GM12878 (cell line): ENCODE measurements around the gene AUNIP. TPM values are rescaled to one million over a fixed set of nuclear protein-coding genes. Genes with fewer than 3 reads are reported as not detected.

Source experiments
- ATAC-seq: fragments of 200-7000 bp; cut with Tn5 transposase; 3 replicates; pipeline ENCODE4 v1.9.1; 2020; ENCODE audit warnings: mild to moderate bottlenecking, moderate library complexity
- BruUV-seq: library from RNA; stranded (reverse); fragments of 400-500 nt; replicated peaks from 2 replicates; lab custom pipeline; 2021; lab: Mats Ljungman, UMichigan
- CTCF ChIA-PET: fragments of 300-600 bp; sonication (Branson Sonifier 250); formaldehyde crosslinking; extraction: SDS; loops from one replicate; lab custom pipeline; 2021; ENCODE audit warnings: inconsistent platforms; lab: Yijun Ruan, JAX
- POLR2A ChIA-PET: fragments of 350-600 bp; formaldehyde crosslinking; extraction: SDS; loops from one replicate; lab custom pipeline; 2021; ENCODE audit warnings: inconsistent platforms; lab: Charles Lee
- RAD21 ChIA-PET: fragments of 300-600 bp; sonication (Branson Sonifier 250); formaldehyde crosslinking; loops from one replicate; lab custom pipeline; 2023; ENCODE audit warnings: antibody characterized with exemption; ENCODE audit not compliant: unreplicated experiment; lab: Charles Lee
- SMC1A ChIA-PET: fragments of 300-600 bp; sonication (Branson Sonifier 250); formaldehyde crosslinking; loops from one replicate; lab custom pipeline; 2023; ENCODE audit not compliant: unreplicated experiment, uncharacterized antibody; lab: Charles Lee
- DNase-seq: peaks from one replicate; pipeline ENCODE4 v3.0.0-alpha.2; 2011; ENCODE audit warnings: low read depth, low spot score
- FAIRE-seq: peaks from 3 replicates; lab custom pipeline; 2011; peaks lifted over from hg19 to GRCh38; lab: Jason Lieb, UNC
- H2AFZ ChIP-seq: 2 replicates; pipeline ENCODE4 v1.6.0; 2011; ENCODE audit warnings: low read depth, low read length, control low read depth; ENCODE audit not compliant: control insufficient read depth
- H3K27ac ChIP-seq: 2 replicates; pipeline ENCODE4 v1.5.1; 2011; ENCODE audit warnings: control low read depth; ENCODE audit not compliant: control insufficient read depth, insufficient read depth
- H3K27me3 ChIP-seq, 2 experiments: replicated peaks in 1 of 2; 2 replicates each; pipeline versions ENCODE4 v1.6.0 to v1.6.1; 2011; ENCODE audit warnings: low read length in 1 of 2; ENCODE audit not compliant: control insufficient read depth in 2 of 2, insufficient read depth in 2 of 2
- H3K36me3 ChIP-seq, 2 experiments: 2 replicates each; pipeline ENCODE4 v1.5.1; 2011; ENCODE audit warnings: low read length in 1 of 2; ENCODE audit not compliant: control insufficient read depth in 2 of 2, insufficient read depth in 2 of 2
- H3K4me1 ChIP-seq: 2 replicates; pipeline ENCODE4 v1.6.1; 2011; ENCODE audit warnings: mild to moderate bottlenecking, low read length, moderate library complexity, mixed read lengths; ENCODE audit not compliant: control insufficient read depth, insufficient read depth
- H3K4me2 ChIP-seq: 2 replicates; pipeline ENCODE4 v1.6.0; 2011; ENCODE audit warnings: control low read depth; ENCODE audit not compliant: control insufficient read depth, insufficient read depth
- H3K4me3 ChIP-seq: fragments of 200-600 bp; sonication (generic); 2 replicates; pipeline ENCODE4 v1.5.1; 2016
- H3K79me2 ChIP-seq: 2 replicates; pipeline ENCODE4 v1.6.0; 2011; ENCODE audit warnings: low read length; ENCODE audit not compliant: control insufficient read depth, insufficient read depth
- H3K9ac ChIP-seq: 2 replicates; pipeline ENCODE4 v1.8.0; 2011; ENCODE audit warnings: low read length, control low read depth, mixed read lengths; ENCODE audit not compliant: control insufficient read depth, insufficient read depth
- H3K9me3 ChIP-seq: replicated peaks from 3 replicates; pipeline ENCODE4 v1.5.1; 2011; ENCODE audit warnings: mild to moderate bottlenecking, low read length; ENCODE audit not compliant: control insufficient read depth, insufficient read depth
- H4K20me1 ChIP-seq: 2 replicates; pipeline ENCODE4 v1.6.0; 2011; ENCODE audit not compliant: control insufficient read depth, insufficient read depth
- FOXM1 ChIP-seq: IDR thresholded peaks from 2 replicates; pipeline ENCODE4 v1.6.1; 2012; ENCODE audit warnings: low read depth, mild to moderate bottlenecking, inconsistent platforms, low read length, moderate library complexity
- GATAD2B ChIP-seq: fragments of 450-650 bp; conservative IDR thresholded peaks from 2 replicates; pipeline ENCODE4 v1.6.1; 2017; ENCODE audit warnings: low read depth, mild to moderate bottlenecking, moderate library complexity
- HCFC1 ChIP-seq: fragments of 150-350 bp; IDR thresholded peaks from 2 replicates; pipeline ENCODE4 v1.6.1; 2014; ENCODE audit warnings: low read length
- IKZF2 ChIP-seq, 2 experiments: fragments of 450-650 bp; IDR thresholded peaks; 2 replicates each; pipeline ENCODE4 v1.6.1; 2017; ENCODE audit warnings: mild to moderate bottlenecking in 2 of 2, moderate library complexity in 2 of 2
- JUND ChIP-seq: IDR thresholded peaks from 2 replicates; pipeline ENCODE4 v1.6.1; 2012; ENCODE audit warnings: low read depth, mild to moderate bottlenecking, low read length, improper control_type of control experiment, moderate library complexity
- SIN3A ChIP-seq: IDR thresholded peaks from 2 replicates; pipeline ENCODE4 v1.6.1; 2012; ENCODE audit warnings: low read depth, low read length, improper control_type of control experiment
- SUZ12 ChIP-seq: fragments of 200-600 bp; sonication (generic); IDR thresholded peaks from one replicate; pipeline ENCODE4 v1.6.1; 2018; ENCODE audit warnings: antibody characterized with exemption, mild to moderate bottlenecking; ENCODE audit not compliant: unreplicated experiment
- YY1 ChIP-seq: IDR thresholded peaks from 2 replicates; pipeline ENCODE4 v1.6.1; 2011; ENCODE audit warnings: low read depth, mild to moderate bottlenecking, low read length
- WGBS: methylation state at CpG from one replicate; pipeline ENCODE4 v1.1.6; 2016; ENCODE audit warnings: low lambda C conversion rate; ENCODE audit not compliant: insufficient replicate concordance, insufficient coverage; ENCODE audit errors: missing lambda C conversion rate; 5-methylcytosine and 5-hydroxymethylcytosine counted together
- in situ Hi-C: fragments of 300-500 bp; cut with MboI; formaldehyde crosslinking; loops from 9 replicates; pipeline ENCODE4 v1.14.3; 2018; ENCODE audit warnings: mixed read lengths
- intact Hi-C: fragments of 100-400 bp; cut with micrococcal nuclease; formaldehyde crosslinking; loops from one replicate; pipeline ENCODE4 v1.14.2; 2022; ENCODE audit not compliant: unreplicated experiment
- polyA plus RNA-seq, 11 experiments: library from polyadenylated mRNA; depleted of rRNA in 4 of 11; unstranded in 6 of 11; stranded (reverse) in 5 of 11; fragments of >200 nt; fragmentation: Nextera tagmentation in 4 of 11; fragmentation: Illumina TruSeq in 1 of 11; extraction: Ambion mirVana in 4 of 11; extraction: Trizol in 1 of 11; gene quantifications; 1 replicate in 1 of 11; 2 replicates in 10 of 11; pipeline versions ENCODE4 v1.2.1 to v1.2.3, GENCODE V29; 2011 to 2016; ENCODE audit warnings: inconsistent platforms in 2 of 11, missing spikeins in 2 of 11, low read depth in 1 of 11
- total RNA-seq, 4 experiments: library from RNA; depleted of rRNA in 3 of 4; stranded (reverse); fragments of >200 nt in 3 of 4; fragmentation: Illumina TruSeq in 1 of 4; extraction: Trizol in 1 of 4; gene quantifications; 2 replicates each; pipeline versions ENCODE4 v1.2.1 to v1.2.3, GENCODE V29; 2013 to 2021

The AUNIP gene
- total and polyA plus RNA-seq, 10 of the 15 experiments (the other 5 are each of a cell fraction or from before 2014, with no cell fraction given) = 3.9 to 20.0 (median 12.7) TPM

DNA sequence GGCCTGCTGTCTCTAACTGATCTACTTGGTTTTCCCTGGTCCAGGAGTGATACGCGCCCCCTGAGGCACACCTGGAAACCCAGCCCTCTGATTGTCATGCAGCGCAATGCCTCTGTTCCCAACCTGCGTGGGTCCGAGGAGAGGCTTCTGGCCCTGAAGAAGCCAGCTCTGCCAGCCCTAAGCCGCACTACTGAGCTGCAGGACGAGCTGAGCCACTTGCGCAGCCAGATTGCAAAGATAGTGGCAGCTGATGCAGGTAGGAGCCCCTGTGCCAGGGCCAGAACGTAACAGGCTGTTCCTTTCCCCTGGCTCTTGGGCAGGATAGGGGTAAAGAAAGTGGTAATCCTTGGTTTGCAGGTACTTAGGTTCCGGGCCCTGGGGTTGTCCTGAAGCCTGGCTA lies 32.7 kb downstream of the AUNIP start:
- Histone ChIP-seq H2AFZ (no peak overlapping the region), H3K9me3 (no peaks in the 10 kb centered on the region), H3K27ac (no peak overlapping the region), H3K4me1 (peaks cover 4% of the 10 kb centered on the region), H3K79me2 (peaks cover 8% of the 10 kb centered on the region), H3K36me3 (peaks cover 8 to 20% of the 10 kb centered on the region in 2 experiments), H3K4me2 (no peak overlapping the region), H4K20me1 (no peaks in the 10 kb centered on the region), H3K27me3 (no peaks in the 10 kb centered on the region), H3K9ac (no peak overlapping the region), H3K4me3 (no peak overlapping the region)
- POLR2A ChIA-PET = interaction anchor here (0.5 kb wide), 1 partner anchor 23 kb away, joined by 4 read pairs; no protein-coding TSS in a partner anchor
- DNase-seq (no peak), FAIRE-seq (no peak), ATAC-seq (no peak)
- SMC1A ChIA-PET = no interaction called here
- CTCF ChIA-PET = no interaction called here
- BruUV-seq = no TSS peak
- 99% methylated on average over 10 of the region's 10 CpGs for WGBS
- in situ Hi-C loops (no loop called here), intact Hi-C loops (loop anchor here (10.0 kb wide), 1 partner anchor 178 kb away; no protein-coding TSS in a partner anchor)
- TF ChIP-seq SIN3A = no peak
- no peak for TF ChIP-seq YY1
- no peak for TF ChIP-seq FOXM1
- RAD21 ChIA-PET = no interaction called here

DNA sequence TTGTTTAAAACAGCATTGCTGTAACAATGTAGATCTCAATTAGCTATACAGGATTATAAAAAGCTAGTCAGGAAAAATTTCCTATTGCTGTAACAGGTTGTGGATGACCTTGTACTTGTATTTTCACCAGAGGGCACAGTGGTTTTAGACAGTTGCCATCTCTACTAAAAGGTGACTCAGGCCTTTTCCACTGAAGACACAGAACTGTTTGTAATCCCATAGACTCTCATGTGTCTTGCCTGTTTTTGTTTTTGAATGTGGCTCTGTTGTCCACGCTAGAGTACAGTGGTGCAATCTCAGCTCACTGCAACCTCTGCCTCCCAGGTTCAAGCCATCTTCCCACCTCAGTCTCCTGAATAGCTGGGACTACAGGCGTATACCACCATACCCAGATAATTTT lies 33.7 kb downstream of the AUNIP start:
- ChIA-PET SMC1A (interaction anchor here (1.7 kb wide), 1 partner anchor 20 kb away, joined by 3 read pairs; no protein-coding TSS in a partner anchor), CTCF (interaction anchor here (0.6 to 0.9 kb wide), 2 partner anchors 16 to 374 kb away, joined by 3 to 4 read pairs; no protein-coding TSS in a partner anchor), POLR2A (interaction anchor here (1.0 kb wide), 1 partner anchor 18 kb away, joined by 5 read pairs; no protein-coding TSS in a partner anchor), RAD21 (no interaction called here)
- in situ Hi-C loops (no loop called here), intact Hi-C loops (loop anchor here (10.0 kb wide), 1 partner anchor 179 kb away; no protein-coding TSS in a partner anchor)
- Histone ChIP-seq H3K4me3 (no peak overlapping the region), H4K20me1 (no peaks in the 10 kb centered on the region), H3K27me3 (no peaks in the 10 kb centered on the region), H3K4me1 (peaks cover 7% of the 10 kb centered on the region), H3K4me2 (no peak overlapping the region), H2AFZ (no peak overlapping the region), H3K36me3 (peaks cover 8 to 20% of the 10 kb centered on the region in 2 experiments), H3K9me3 (no peaks in the 10 kb centered on the region), H3K79me2 (peaks cover 17% of the 10 kb centered on the region), H3K9ac (no peak overlapping the region), H3K27ac (no peak overlapping the region)
- DNase-seq (no peak), ATAC-seq (no peak), FAIRE-seq (no peak)
- no TSS peak for BruUV-seq
- 96% methylated on average over 2 of the region's 2 CpGs for WGBS
- TF ChIP-seq SUZ12 = no peak
- no peak for TF ChIP-seq JUND
- TF ChIP-seq IKZF2 (IDR thresholded peaks at IDR 0.05) = no peak
- no peak for TF ChIP-seq HCFC1
- no peak for TF ChIP-seq GATAD2B
